ENCODE results near the gene ITSN1. TPM values are rescaled to one million over a fixed set of nuclear protein-coding genes. Genes with fewer than 3 reads are reported as not detected.

Gene ITSN1
- total and polyA plus RNA-seq, 12 donors = 20.0 to 60.5 (median 36.7) TPM

GRCh38 chr21:33775100-33775828, 133.0 kb downstream of the ITSN1 start:
- Histone ChIP-seq H3K27me3 (no peaks in the 10 kb centered on the region), H3K4me3 (no peak overlapping the region), H3K27ac (peak overlapping the region in 1 of 5 donors; percentile 15), H3K9me3 (replicated peaks in 1 of 3) (peaks cover 0 to 6% (median 0%) of the 10 kb centered on the region in 3 donors), H3K36me3 (replicated peaks in 1 of 2) (peaks cover 0 to 28% of the 10 kb centered on the region in 2 donors), H3K4me1 (replicated peaks in 1 of 2) (peaks cover 6 to 9% of the 10 kb centered on the region in 2 donors)
- WGBS, 4 donors = 81 to 97% (median 90%) methylated on average over 2 of the region's 2 CpGs
- TF ChIP-seq CTCF (IDR thresholded peaks at IDR 0.05) (no peak), POLR2A (IDR thresholded peaks at IDR 0.05) (no peak)
- intact Hi-C loops (cut with DNase I) = no loop called here
- DNase-seq = no peak

- Histone ChIP-seq H3K27me3 (no peaks in the 10 kb centered on the region), H3K4me3 (no peak overlapping the region), H3K4me1 (replicated peaks in 1 of 2) (peaks cover 6 to 9% of the 10 kb centered on the region in 2 donors), H3K9me3 (replicated peaks in 1 of 3) (peaks cover 0 to 6% (median 0%) of the 10 kb centered on the region in 3 donors), H3K27ac (no peak overlapping the region), H3K36me3 (replicated peaks in 1 of 2) (peaks cover 0 to 10% of the 10 kb centered on the region in 2 donors)
- DNase-seq = no peak
- 89 to 96% (median 92%) methylated on average over 2 of the region's 2 CpGs for WGBS, 4 donors
- TF ChIP-seq CTCF (IDR thresholded peaks at IDR 0.05) (no peak), POLR2A (IDR thresholded peaks at IDR 0.05) (no peak)
- intact Hi-C loops (cut with DNase I) = no loop called here
Observed at GRCh38 chr21:33780631-33781030, 138.3 kb downstream of the ITSN1 start.

GRCh38 chr21:33781121-33781520, 138.8 kb downstream of the ITSN1 start:
- no peak overlapping the region for H3K4me3 ChIP-seq
- no peaks in the 10 kb centered on the region for H3K27me3 ChIP-seq
- 90 to 99% (median 97%) methylated on average over 2 of the region's 2 CpGs for WGBS, 4 donors
- DNase-seq = no peak
- H3K4me1 ChIP-seq (replicated peaks in 1 of 2) = peaks cover 6 to 9% of the 10 kb centered on the region in 2 donors
- TF ChIP-seq CTCF (IDR thresholded peaks at IDR 0.05) (no peak), POLR2A (IDR thresholded peaks at IDR 0.05) (no peak)
- H3K36me3 ChIP-seq (replicated peaks in 1 of 2) = peaks cover 0 to 10% of the 10 kb centered on the region in 2 donors
- no peak overlapping the region for H3K27ac ChIP-seq
- intact Hi-C loops (cut with DNase I) = no loop called here
- peaks cover 0 to 6% (median 0%) of the 10 kb centered on the region in 3 donors for H3K9me3 ChIP-seq (replicated peaks in 1 of 3)

- TF ChIP-seq POLR2A (IDR thresholded peaks at IDR 0.05) (no peak), CTCF (IDR thresholded peaks at IDR 0.05) (no peak)
- Histone ChIP-seq H3K9me3 (replicated peaks in 1 of 3) (peaks cover 0 to 6% (median 0%) of the 10 kb centered on the region in 3 donors), H3K27ac (no peak overlapping the region), H3K4me1 (replicated peaks in 1 of 2) (no peaks in the 10 kb centered on the region), H3K36me3 (replicated peaks in 1 of 2) (peaks cover 0 to 10% of the 10 kb centered on the region in 2 donors), H3K27me3 (no peaks in the 10 kb centered on the region), H3K4me3 (no peak overlapping the region)
- DNase-seq = no peak
- WGBS, 4 donors = 88 to 93% (median 90%) methylated on average over 2 of the region's 2 CpGs
- intact Hi-C loops (cut with DNase I) = no loop called here
Observed at GRCh38 chr21:33783187-33783979, 141.1 kb downstream of the ITSN1 start.
